Measurements from ENCODE around the gene CNN3.
A peak's percentile ranks its signal among the peaks of the same experiment; 100 is the strongest.

CNN3 gene

DNA sequence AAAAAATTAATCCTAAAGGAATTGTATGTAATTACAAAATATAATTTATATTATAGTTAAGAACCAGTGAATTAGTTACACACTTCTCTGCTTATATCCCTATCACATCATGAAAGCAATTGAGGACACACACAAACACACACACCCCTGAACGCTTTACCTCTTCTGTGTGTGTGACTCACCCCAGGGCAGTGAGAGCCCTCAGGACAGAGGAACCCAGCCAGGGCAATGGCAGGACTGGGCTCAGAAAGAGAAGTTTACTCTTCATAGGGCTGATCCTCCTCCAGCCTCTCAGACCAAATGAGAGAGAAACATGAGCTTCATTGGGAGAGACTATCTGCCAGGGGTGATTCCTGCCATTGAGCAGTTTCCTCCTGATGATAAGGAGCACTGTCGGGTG is 68.6 kb downstream of the CNN3 start:
- no peak for DNase-seq (ENCODE audit: low read depth in 2 of 3, low spot score in 2 of 3)

DNA sequence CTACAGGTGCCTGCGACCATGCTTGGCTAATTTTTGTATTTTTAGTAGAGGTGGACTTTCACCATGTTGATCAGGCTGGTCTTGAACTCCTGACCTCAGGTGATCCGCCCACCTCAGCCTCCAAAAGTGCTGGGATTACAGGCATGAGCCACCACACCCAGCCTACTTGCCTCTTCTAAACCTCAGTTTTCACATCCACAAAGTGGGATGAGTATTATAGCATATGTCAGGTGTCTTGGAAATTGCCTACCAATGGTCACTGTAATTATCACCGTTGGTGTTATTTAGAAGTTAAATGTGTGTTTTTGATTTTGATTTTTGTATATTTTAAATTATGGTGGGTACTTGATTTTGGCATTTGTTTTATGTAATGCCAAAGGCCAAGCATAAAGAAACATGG is 70.0 kb downstream of the CNN3 start:
- no peak for DNase-seq (ENCODE audit: low read depth in 2 of 3, low spot score in 2 of 3)

- no peak for DNase-seq (ENCODE audit: low read depth in 2 of 3, low spot score in 2 of 3)
Observed at GRCh38 chr1:94856004-94856403, 70.9 kb downstream of the CNN3 start.

DNA sequence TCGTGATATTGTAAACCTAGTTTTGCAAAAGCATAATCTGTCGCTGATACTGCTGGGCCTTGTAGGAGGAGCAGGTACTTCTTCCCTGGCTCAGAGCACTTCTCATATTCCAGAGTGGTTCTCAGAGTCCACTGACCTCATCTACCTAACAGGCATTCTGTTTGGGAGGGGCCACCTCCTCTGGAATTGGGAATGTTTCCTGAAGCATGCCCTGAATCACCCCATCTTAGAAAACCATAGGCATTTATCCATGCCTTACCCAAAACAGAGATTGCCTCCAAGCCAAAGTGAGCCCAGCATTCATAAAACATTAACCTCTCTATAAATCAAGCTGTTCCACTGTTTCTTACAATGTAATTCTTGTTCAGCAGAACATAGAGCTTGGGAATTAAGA is 71.6 kb downstream of the CNN3 start:
- DNase-seq (ENCODE audit: low read depth in 2 of 3, low spot score in 2 of 3): no peak

GRCh38 chr1:94854458-94855306 is 72.2 kb downstream of the CNN3 start:
- DNase-seq (ENCODE audit: low read depth in 2 of 3, low spot score in 2 of 3): peak; percentile 29 to 53 (median 48)

DNA sequence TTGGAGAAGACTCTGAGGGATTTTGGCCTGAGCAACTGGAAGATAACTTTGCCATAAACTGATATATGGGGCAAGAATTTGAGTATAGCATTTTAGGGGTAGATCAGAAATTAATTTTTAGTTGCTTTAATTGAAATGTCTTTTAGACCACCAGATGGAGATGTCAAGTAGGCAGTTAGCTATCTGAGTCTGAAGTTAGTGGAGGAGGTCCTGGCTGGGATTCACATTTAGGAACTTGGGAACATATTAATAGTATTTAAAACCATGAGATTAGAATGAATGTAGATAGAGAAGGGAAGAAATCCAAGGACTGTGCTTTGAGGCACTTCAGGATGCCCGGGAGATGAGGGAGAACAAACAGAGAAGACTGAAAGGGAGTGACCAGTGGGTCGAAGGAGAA is 74.1 kb downstream of the CNN3 start:
- no peak for DNase-seq (ENCODE audit: low read depth in 2 of 3, low spot score in 2 of 3)

GRCh38 chr1:94851571-94851970 is 75.3 kb downstream of the CNN3 start:
- no peak for DNase-seq (ENCODE audit: low read depth in 2 of 3, low spot score in 2 of 3)
